ENCODE results near the gene RECQL5.
"Not testable (repeated sequence)": the region's sequence is repeated elsewhere in the genome, so short reads cannot be mapped to it uniquely, and the experiment has no call there.

RECQL5 gene

DNA sequence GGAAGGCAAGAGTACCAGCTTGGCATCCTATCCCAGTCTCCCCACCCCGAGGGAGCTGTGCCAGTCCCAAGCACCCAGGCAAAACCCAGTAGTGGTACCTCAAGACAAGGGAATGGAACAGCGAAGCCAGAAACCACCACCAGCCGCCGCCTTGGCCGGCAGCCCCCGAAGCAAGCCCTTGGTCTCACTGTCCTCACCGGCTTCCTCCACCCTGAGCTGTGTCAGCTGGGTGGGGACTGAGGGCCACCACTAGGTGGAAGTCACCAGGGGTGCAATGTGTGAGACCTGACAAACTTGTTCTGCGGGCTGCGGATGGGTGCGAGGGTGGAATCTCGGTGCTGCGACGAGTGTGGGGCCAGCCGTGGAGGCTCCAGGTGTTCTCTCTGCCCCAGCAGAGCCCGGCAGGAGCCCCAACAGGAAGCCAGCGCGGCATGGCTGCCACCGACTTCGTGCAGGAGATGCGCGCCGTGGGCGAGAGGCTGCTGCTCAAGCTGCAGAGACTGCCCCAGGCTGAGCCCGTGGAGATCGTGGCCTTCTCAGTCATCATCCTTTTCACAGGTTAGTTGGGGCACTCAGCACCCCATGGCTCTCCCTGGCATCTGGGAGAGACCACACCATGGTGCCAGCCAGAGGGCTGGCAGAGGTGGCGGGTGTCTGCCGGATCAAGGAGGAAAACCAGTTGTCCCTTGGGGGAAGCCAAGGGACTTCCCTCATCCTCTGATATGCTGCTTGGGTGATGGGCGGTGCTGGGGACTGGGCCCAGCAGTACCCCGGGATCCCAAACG is 27.0 kb downstream of the RECQL5 start:
- no peaks in the 10 kb centered on the region for H3K27me3 ChIP-seq
- H3K4me3 ChIP-seq (ENCODE audit: low read depth, low read length): no peak overlapping the region
- DNase-seq: no peak
- no peaks in the 10 kb centered on the region for H3K36me3 ChIP-seq
- H3K9me3 ChIP-seq: no peaks in the 10 kb centered on the region
- TF ChIP-seq CTCF (IDR thresholded peaks at IDR 0.05; ENCODE audit: low read depth, low read length): no peak
- no peaks in the 10 kb centered on the region for H3K4me1 ChIP-seq

DNA sequence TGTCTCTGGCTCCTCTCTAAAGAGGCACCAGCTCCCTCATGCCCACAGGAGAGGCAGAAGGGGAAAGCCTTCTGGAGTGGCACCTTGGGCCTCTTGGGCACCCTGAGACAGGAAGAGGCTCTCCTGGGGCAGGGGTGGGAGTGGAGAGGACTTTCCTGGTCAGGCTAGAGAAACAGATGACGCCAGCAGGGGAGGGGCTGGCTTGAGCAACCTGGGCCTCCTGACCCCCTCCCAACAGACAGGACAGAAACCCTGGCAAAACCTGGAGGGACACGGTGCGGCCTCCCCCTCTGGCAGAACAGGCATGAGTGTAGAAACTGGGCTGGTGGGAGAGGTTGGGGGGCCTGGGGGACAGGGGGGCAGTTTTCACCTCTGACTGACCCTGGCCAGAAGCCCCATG is 27.6 kb downstream of the RECQL5 start:
- no peak for TF ChIP-seq CTCF (IDR thresholded peaks at IDR 0.05; ENCODE audit: low read depth, low read length)
- Histone ChIP-seq H3K4me3 (ENCODE audit: low read depth, low read length) (no peak overlapping the region), H3K36me3 (no peaks in the 10 kb centered on the region), H3K27me3 (no peaks in the 10 kb centered on the region), H3K4me1 (no peaks in the 10 kb centered on the region), H3K9me3 (no peaks in the 10 kb centered on the region)
- no peak for DNase-seq

GRCh38 chr17:75638893-75639292 is 28.1 kb downstream of the RECQL5 start:
- Histone ChIP-seq H3K4me3 (ENCODE audit: low read depth, low read length) (no peak overlapping the region), H3K27me3 (no peaks in the 10 kb centered on the region), H3K9me3 (no peaks in the 10 kb centered on the region), H3K36me3 (no peaks in the 10 kb centered on the region), H3K4me1 (peaks cover 4% of the 10 kb centered on the region; the same call in 1 of the 2 replicates)
- TF ChIP-seq CTCF (IDR thresholded peaks at IDR 0.05; ENCODE audit: low read depth, low read length): no peak
- peak; percentile 20 for DNase-seq

GRCh38 chr17:75638039-75638438 is 28.9 kb downstream of the RECQL5 start:
- peaks cover 10% of the 10 kb centered on the region for H3K4me1 ChIP-seq
- not testable (repeated sequence) for H3K27me3 ChIP-seq

GRCh38 chr17:75637551-75637950 is 29.4 kb downstream of the RECQL5 start:
- Histone ChIP-seq H3K4me1 (peaks cover 11% of the 10 kb centered on the region), H3K4me3 (ENCODE audit: low read depth, low read length) (no peak overlapping the region), H3K9me3 (no peaks in the 10 kb centered on the region), H3K36me3 (no peaks in the 10 kb centered on the region), H3K27me3 (no peaks in the 10 kb centered on the region)
- no peak for TF ChIP-seq CTCF (IDR thresholded peaks at IDR 0.05; ENCODE audit: low read depth, low read length)
- no peak for DNase-seq

More at GRCh38 chr17:75638039-75638438, 28.9 kb downstream of the RECQL5 start:
- H3K9me3 ChIP-seq; DNase-seq; H3K4me3 ChIP-seq (ENCODE audit: low read depth, low read length); H3K36me3 ChIP-seq: not testable (repeated sequence)

GRCh38 chr17:75637143-75637538 is 29.8 kb downstream of the RECQL5 start:
- no peaks in the 10 kb centered on the region for H3K9me3 ChIP-seq
- no peaks in the 10 kb centered on the region for H3K36me3 ChIP-seq
- TF ChIP-seq CTCF (IDR thresholded peaks at IDR 0.05; ENCODE audit: low read depth, low read length): no peak
- H3K4me1 ChIP-seq: peaks cover 11% of the 10 kb centered on the region
- H3K4me3 ChIP-seq (ENCODE audit: low read depth, low read length): no peak overlapping the region
- H3K27me3 ChIP-seq: no peaks in the 10 kb centered on the region
- peak; percentile 50 for DNase-seq

All from BE2C (cell line).